GM23338 (cell line): ENCODE measurements around the gene CD86. TPM values are rescaled to one million over a fixed set of nuclear protein-coding genes. Genes with fewer than 3 reads are reported as not detected.
A peak's percentile ranks its signal among the peaks of the same experiment; 100 is the strongest.

ENCODE experiments used
- ATAC-seq: fragments of 200-7000 bp; cut with Tn5 transposase; 3 replicates; pipeline ENCODE4 v1.9.1; 2020
- DNase-seq: peaks from one replicate; pipeline ENCODE4 v3.0.0-alpha.2; 2015; ENCODE audit warnings: low spot score
- H2AFZ ChIP-seq: fragments of 200-600 bp; sonication (generic); 2 replicates; pipeline ENCODE4 v1.8.0; 2016; ENCODE audit warnings: antibody characterized with exemption, mild to moderate bottlenecking, moderate library complexity
- H3F3A ChIP-seq: fragments of 200-600 bp; sonication (generic); replicated peaks from 2 replicates; pipeline ENCODE4 v1.8.0; 2017; ENCODE audit warnings: antibody characterized with exemption, mixed run types, low read depth
- H3K27ac ChIP-seq: fragments of 200-600 bp; sonication (generic); 2 replicates; pipeline ENCODE4 v1.6.1; 2016; ENCODE audit warnings: low read depth
- H3K27me3 ChIP-seq: fragments of 200-600 bp; sonication (generic); 2 replicates; pipeline ENCODE4 v1.8.0; 2016; ENCODE audit warnings: mild to moderate bottlenecking, mixed run types, moderate library complexity; ENCODE audit not compliant: insufficient read depth
- H3K36me3 ChIP-seq: fragments of 200-600 bp; sonication (generic); 2 replicates; pipeline ENCODE4 v1.8.0; 2016; ENCODE audit warnings: mild to moderate bottlenecking; ENCODE audit not compliant: insufficient read depth
- H3K4me1 ChIP-seq: fragments of 200-600 bp; sonication (generic); 2 replicates; pipeline ENCODE4 v1.8.0; 2016; ENCODE audit warnings: mild to moderate bottlenecking, moderate library complexity; ENCODE audit not compliant: insufficient read depth
- H3K4me2 ChIP-seq: fragments of 200-600 bp; sonication (generic); 2 replicates; pipeline ENCODE4 v1.7.1; 2017; ENCODE audit warnings: mixed run types
- H3K4me3 ChIP-seq: fragments of 200-600 bp; sonication (generic); 2 replicates; pipeline ENCODE4 v1.6.1; 2016; ENCODE audit warnings: mixed run types
- H3K79me2 ChIP-seq: fragments of 200-600 bp; sonication (generic); replicated peaks from 2 replicates; pipeline ENCODE4 v1.8.0; 2017; ENCODE audit warnings: mild to moderate bottlenecking; ENCODE audit not compliant: insufficient read depth
- H3K9me2 ChIP-seq: fragments of 200-600 bp; sonication (generic); 2 replicates; pipeline ENCODE4 v1.8.0; 2017; ENCODE audit not compliant: insufficient read depth
- H4K20me1 ChIP-seq: fragments of 200-600 bp; sonication (generic); replicated peaks from 2 replicates; pipeline ENCODE4 v1.8.0; 2017; ENCODE audit warnings: mild to moderate bottlenecking; ENCODE audit not compliant: insufficient read depth
- H3K27ac Mint-ChIP-seq: 2 replicates; pipeline ENCODE4 v1.8.0; 2020; ENCODE audit warnings: inconsistent platforms, mild to moderate bottlenecking, moderate library complexity, mixed read lengths
- H3K27me3 Mint-ChIP-seq: 3 replicates; pipeline ENCODE4 v1.8.0; 2022; ENCODE audit warnings: low read depth, mild to moderate bottlenecking, moderate library complexity, mixed read lengths, inconsistent platforms; ENCODE audit not compliant: insufficient read depth, poor library complexity
- H3K36me3 Mint-ChIP-seq: 3 replicates; pipeline ENCODE4 v1.8.0; 2021; ENCODE audit warnings: low read depth, mild to moderate bottlenecking, inconsistent platforms, moderate library complexity, mixed read lengths
- H3K4me1 Mint-ChIP-seq: 3 replicates; pipeline ENCODE4 v1.8.0; 2020; ENCODE audit warnings: mild to moderate bottlenecking, inconsistent platforms, mixed read lengths
- H3K4me3 Mint-ChIP-seq: 3 replicates; pipeline ENCODE4 v1.8.0; 2021; ENCODE audit warnings: moderate library complexity, mild to moderate bottlenecking, inconsistent platforms, mixed read lengths
- H3K9me3 Mint-ChIP-seq: 3 replicates; pipeline ENCODE4 v1.8.0; 2020; ENCODE audit warnings: moderate library complexity, mild to moderate bottlenecking, inconsistent platforms, mixed read lengths
- EZH2phosphoT487 ChIP-seq: fragments of 200-600 bp; sonication (generic); IDR thresholded peaks from one replicate; pipeline ENCODE4 v1.8.1; 2018; ENCODE audit warnings: antibody characterized with exemption; ENCODE audit not compliant: unreplicated experiment
- JUNB ChIP-seq: IDR thresholded peaks from one replicate; pipeline ENCODE4 v1.6.1; 2016; ENCODE audit warnings: antibody characterized with exemption; ENCODE audit not compliant: unreplicated experiment
- ZNF331 ChIP-seq: fragments of 250-450 bp; sonication (Bioruptor Pico); IDR thresholded peaks from 2 replicates; pipeline ENCODE4 v1.5.0; 2020; ENCODE audit warnings: low read depth, mild to moderate bottlenecking, moderate library complexity
- polyA plus RNA-seq: library from polyadenylated mRNA; unstranded; fragments of >200 nt; fragmentation: Nextera tagmentation; extraction: Ambion mirVana; gene quantifications from 2 replicates; pipeline ENCODE4 v1.2.1, GENCODE V29; 2016
- total RNA-seq: library from RNA; depleted of rRNA; stranded (reverse); fragments of >200 nt; shearing (Covaris generic); gene quantifications from 2 replicates; pipeline ENCODE4 v1.2.3, GENCODE V29; 2014
- TF ChIP-seq, protein P1 (sequence below): fragments of 250-450 bp; sonication (Bioruptor Pico); IDR thresholded peaks from 2 replicates; pipeline ENCODE4 v1.5.0; 2020; ENCODE audit warnings: mild to moderate bottlenecking, moderate library complexity
- TF ChIP-seq, protein P2 (sequence below): IDR thresholded peaks from one replicate; pipeline ENCODE4 v1.6.1; 2018; ENCODE audit warnings: antibody characterized with exemption; ENCODE audit not compliant: unreplicated experiment
- TF ChIP-seq, protein P3 (sequence below), 2 experiments: fragments of 200-600 bp in 1 of 2; sonication (generic) in 1 of 2; conservative IDR thresholded peaks; 2 replicates each; pipeline versions ENCODE4 v1.5.1 to v1.6.1; 2016 to 2017; ENCODE audit warnings: antibody characterized with exemption in 2 of 2, low read depth in 2 of 2, mild to moderate bottlenecking in 2 of 2, moderate library complexity in 1 of 2

Gene CD86
- total and polyA plus RNA-seq, 2 experiments from 2014 or later = 0.97 TPM; not detected in 1

DNA sequence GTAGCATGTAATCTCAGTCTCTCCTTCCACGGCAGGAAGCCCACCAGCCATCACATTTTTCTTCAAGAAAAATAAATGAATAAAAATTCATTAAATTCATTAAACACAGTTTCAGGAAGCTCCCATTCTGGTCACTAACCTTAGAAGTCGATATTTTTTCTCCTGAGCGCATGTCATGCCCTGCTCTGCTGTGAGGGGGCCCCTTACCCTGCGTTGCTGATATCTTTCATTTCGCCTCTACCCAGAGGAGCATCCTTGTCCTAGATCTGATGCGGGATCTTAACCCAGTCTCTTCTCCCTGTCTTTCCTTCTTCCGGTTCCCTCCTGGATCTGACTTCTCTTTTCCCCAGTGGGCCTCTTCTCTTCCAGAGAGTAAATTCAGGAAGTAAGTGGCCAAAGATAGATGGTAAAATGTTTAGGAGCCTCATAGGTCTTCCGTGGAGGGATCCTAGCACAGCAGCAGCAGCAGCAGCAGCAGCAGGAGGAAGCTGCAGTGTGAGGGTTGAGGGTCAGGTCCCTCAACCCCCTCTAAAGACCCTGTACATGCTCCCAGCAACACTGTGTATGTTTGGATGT lies 31.7 kb upstream of the CD86 start:
- Histone ChIP-seq H3K27me3 (no peaks in the 10 kb centered on the region; the same call in 1 of the 2 replicates), H3K27ac (no peak overlapping the region), H4K20me1 (no peaks in the 10 kb centered on the region), H3F3A (no peaks in the 10 kb centered on the region; the same call in 1 of the 2 replicates), H3K79me2 (no peaks in the 10 kb centered on the region), H2AFZ (peak overlapping the region; percentile 99), H3K4me3 (no peak overlapping the region), H3K4me1 (peaks cover 13% of the 10 kb centered on the region), H3K36me3 (no peaks in the 10 kb centered on the region), H3K4me2 (peak overlapping the region; percentile 52), H3K9me2 (no peaks in the 10 kb centered on the region)
- Mint-ChIP-seq H3K4me1 (peaks cover 15% of the 10 kb centered on the region), H3K4me3 (peak overlapping the region; percentile 21; the same call in 2 of the 3 replicates), H3K9me3 (no peaks in the 10 kb centered on the region; the same call in 2 of the 3 replicates), H3K36me3 (no peaks in the 10 kb centered on the region), H3K27ac (no peak overlapping the region), H3K27me3 (peaks cover 6% of the 10 kb centered on the region)
- ATAC-seq (peak; percentile 56), DNase-seq (peak; percentile 54)
- TF ChIP-seq, protein P1, sequence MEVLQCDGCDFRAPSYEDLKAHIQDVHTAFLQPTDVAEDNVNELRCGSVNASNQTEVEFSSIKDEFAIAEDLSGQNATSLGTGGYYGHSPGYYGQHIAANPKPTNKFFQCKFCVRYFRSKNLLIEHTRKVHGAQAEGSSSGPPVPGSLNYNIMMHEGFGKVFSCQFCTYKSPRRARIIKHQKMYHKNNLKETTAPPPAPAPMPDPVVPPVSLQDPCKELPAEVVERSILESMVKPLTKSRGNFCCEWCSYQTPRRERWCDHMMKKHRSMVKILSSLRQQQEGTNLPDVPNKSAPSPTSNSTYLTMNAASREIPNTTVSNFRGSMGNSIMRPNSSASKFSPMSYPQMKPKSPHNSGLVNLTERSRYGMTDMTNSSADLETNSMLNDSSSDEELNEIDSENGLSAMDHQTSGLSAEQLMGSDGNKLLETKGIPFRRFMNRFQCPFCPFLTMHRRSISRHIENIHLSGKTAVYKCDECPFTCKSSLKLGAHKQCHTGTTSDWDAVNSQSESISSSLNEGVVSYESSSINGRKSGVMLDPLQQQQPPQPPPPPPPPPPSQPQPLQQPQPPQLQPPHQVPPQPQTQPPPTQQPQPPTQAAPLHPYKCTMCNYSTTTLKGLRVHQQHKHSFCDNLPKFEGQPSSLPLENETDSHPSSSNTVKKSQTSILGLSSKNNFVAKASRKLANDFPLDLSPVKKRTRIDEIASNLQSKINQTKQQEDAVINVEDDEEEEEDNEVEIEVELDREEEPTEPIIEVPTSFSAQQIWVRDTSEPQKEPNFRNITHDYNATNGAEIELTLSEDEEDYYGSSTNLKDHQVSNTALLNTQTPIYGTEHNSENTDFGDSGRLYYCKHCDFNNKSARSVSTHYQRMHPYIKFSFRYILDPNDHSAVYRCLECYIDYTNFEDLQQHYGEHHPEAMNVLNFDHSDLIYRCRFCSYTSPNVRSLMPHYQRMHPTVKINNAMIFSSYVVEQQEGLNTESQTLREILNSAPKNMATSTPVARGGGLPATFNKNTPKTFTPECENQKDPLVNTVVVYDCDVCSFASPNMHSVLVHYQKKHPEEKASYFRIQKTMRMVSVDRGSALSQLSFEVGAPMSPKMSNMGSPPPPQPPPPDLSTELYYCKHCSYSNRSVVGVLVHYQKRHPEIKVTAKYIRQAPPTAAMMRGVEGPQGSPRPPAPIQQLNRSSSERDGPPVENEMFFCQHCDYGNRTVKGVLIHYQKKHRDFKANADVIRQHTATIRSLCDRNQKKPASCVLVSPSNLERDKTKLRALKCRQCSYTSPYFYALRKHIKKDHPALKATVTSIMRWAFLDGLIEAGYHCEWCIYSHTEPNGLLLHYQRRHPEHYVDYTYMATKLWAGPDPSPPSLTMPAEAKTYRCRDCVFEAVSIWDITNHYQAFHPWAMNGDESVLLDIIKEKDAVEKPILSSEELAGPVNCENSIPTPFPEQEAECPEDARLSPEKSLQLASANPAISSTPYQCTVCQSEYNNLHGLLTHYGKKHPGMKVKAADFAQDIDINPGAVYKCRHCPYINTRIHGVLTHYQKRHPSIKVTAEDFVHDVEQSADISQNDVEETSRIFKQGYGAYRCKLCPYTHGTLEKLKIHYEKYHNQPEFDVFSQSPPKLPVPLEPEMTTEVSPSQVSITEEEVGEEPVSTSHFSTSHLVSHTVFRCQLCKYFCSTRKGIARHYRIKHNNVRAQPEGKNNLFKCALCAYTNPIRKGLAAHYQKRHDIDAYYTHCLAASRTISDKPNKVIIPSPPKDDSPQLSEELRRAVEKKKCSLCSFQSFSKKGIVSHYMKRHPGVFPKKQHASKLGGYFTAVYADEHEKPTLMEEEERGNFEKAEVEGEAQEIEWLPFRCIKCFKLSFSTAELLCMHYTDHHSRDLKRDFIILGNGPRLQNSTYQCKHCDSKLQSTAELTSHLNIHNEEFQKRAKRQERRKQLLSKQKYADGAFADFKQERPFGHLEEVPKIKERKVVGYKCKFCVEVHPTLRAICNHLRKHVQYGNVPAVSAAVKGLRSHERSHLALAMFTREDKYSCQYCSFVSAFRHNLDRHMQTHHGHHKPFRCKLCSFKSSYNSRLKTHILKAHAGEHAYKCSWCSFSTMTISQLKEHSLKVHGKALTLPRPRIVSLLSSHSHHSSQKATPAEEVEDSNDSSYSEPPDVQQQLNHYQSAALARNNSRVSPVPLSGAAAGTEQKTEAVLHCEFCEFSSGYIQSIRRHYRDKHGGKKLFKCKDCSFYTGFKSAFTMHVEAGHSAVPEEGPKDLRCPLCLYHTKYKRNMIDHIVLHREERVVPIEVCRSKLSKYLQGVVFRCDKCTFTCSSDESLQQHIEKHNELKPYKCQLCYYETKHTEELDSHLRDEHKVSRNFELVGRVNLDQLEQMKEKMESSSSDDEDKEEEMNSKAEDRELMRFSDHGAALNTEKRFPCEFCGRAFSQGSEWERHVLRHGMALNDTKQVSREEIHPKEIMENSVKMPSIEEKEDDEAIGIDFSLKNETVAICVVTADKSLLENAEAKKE (CRISPR knock-in tag) = no peak
- no peak for TF ChIP-seq JUNB
- TF ChIP-seq ZNF331 = no peak
- no peak for TF ChIP-seq EZH2phosphoT487
- TF ChIP-seq, protein P2, sequence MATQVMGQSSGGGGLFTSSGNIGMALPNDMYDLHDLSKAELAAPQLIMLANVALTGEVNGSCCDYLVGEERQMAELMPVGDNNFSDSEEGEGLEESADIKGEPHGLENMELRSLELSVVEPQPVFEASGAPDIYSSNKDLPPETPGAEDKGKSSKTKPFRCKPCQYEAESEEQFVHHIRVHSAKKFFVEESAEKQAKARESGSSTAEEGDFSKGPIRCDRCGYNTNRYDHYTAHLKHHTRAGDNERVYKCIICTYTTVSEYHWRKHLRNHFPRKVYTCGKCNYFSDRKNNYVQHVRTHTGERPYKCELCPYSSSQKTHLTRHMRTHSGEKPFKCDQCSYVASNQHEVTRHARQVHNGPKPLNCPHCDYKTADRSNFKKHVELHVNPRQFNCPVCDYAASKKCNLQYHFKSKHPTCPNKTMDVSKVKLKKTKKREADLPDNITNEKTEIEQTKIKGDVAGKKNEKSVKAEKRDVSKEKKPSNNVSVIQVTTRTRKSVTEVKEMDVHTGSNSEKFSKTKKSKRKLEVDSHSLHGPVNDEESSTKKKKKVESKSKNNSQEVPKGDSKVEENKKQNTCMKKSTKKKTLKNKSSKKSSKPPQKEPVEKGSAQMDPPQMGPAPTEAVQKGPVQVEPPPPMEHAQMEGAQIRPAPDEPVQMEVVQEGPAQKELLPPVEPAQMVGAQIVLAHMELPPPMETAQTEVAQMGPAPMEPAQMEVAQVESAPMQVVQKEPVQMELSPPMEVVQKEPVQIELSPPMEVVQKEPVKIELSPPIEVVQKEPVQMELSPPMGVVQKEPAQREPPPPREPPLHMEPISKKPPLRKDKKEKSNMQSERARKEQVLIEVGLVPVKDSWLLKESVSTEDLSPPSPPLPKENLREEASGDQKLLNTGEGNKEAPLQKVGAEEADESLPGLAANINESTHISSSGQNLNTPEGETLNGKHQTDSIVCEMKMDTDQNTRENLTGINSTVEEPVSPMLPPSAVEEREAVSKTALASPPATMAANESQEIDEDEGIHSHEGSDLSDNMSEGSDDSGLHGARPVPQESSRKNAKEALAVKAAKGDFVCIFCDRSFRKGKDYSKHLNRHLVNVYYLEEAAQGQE = no peak
- TF ChIP-seq, protein P3, sequence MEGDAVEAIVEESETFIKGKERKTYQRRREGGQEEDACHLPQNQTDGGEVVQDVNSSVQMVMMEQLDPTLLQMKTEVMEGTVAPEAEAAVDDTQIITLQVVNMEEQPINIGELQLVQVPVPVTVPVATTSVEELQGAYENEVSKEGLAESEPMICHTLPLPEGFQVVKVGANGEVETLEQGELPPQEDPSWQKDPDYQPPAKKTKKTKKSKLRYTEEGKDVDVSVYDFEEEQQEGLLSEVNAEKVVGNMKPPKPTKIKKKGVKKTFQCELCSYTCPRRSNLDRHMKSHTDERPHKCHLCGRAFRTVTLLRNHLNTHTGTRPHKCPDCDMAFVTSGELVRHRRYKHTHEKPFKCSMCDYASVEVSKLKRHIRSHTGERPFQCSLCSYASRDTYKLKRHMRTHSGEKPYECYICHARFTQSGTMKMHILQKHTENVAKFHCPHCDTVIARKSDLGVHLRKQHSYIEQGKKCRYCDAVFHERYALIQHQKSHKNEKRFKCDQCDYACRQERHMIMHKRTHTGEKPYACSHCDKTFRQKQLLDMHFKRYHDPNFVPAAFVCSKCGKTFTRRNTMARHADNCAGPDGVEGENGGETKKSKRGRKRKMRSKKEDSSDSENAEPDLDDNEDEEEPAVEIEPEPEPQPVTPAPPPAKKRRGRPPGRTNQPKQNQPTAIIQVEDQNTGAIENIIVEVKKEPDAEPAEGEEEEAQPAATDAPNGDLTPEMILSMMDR (conservative IDR thresholded peaks at IDR 0.05; ENCODE audit: low read depth in 2 of 2) = peak; percentile 13 to 34; a peak in 3 of 4 replicates
